NCI-H1436 treated with DMSO at 0.1 percent for 48 hours (cell line): ENCODE measurements around the gene TBRG4.

Experiments used
- DNase-seq: peaks from one replicate; lab custom pipeline; 2025; lab: John Stamatoyannopoulos, UW

TBRG4 gene

DNA sequence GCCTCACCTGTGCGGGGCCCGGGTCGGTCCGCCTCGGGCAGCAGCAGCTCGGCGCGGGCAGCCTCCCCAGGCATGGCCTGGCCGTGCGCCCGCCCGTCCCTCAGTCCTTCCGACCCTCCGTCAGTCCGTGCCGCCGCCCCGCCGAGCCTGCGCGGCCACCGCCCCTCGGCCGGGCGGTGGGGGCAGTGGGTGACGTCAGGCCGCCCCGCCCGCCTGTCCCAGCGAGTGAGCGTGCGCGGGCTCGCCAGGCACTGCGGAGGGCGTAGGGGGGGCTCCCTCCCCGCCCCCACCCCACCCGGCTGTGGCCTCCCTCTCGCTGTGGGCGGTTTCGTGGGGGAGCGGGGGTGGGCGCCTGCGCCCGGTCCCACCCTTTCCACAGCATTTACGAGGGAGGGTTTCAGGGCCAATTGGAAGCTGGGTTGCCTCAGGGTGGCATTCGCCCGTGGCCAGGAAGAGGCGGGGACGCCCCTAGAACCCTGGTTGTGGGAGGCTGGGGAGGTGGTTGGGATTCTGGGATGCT is 22.6 kb downstream of the TBRG4 start, which contains the start of gene NACAD:
TSS of gene NACAD (minus strand) at position 149 of the 520 bp plus-strand sequence. CDS start at position 74, 75 bp downstream.
- DNase-seq = no peak

DNA sequence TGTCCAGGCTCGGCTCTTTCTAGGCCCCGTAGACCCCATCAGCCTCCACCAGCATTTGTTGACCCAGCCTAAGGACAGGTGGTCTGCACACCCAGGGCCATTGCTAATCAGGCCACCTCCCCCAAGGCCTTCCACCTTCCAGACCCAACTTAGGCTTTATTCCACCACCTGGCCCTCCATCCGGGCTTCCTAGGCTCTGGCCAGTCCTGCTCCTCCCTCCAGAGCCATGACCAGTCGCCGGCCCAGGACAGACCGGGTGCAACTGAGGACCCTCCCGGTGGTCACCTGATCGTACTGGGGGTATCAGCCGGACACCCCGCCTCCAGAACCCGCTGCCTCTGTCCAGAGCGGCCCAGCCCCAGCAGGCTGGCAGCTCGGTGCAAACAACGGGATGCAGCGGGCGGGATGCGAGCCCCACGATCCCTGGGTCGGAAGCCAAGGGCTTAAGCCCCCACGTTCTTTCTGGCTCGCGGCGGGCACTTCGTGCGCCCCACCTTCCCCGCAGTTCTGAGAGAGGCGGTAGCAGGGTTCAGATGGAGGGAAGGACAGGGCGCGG is 23.3 kb downstream of the TBRG4 start:
- DNase-seq = no peak

DNA sequence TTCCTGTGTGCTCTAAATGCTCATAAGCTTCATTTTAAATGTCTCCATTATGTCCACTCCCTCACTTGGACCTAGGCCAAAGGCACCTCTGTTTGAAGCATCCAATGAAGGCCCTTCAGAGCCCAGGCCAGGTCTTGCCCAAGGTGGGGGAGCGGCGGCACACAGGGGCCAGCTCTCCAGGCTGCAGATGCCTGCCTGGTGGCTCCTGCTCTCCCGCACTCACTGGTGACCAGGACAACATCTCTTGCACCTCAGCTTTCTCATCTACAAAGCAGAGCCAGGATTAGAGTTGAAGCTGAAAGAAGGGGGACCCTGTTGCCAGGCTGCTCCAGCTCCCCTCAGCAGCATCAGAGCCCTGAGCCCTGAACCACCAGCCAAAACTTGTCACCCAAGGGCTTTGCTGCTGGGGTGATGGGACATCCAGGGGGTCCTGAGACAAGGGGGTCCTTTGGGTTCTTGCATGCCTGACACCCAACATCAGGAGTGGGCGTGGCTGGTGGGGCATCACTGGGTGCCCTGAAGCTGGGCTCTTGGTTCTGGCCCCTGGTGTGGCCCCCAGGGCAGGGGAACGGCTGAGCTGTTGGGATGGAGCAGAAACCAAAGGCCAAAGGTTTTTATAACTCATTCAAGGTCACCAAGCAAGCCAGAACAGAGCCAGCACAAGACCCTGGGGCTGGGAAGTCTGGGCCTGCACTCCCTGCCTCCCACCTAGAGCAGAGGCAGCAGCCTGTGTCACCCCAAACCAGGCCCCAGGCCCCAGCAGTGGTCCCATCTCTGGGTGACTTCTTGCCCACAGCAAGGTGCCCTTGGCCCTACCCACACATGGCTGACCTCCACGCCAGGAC is 24.0 kb downstream of the TBRG4 start:
- DNase-seq = no peak

DNA sequence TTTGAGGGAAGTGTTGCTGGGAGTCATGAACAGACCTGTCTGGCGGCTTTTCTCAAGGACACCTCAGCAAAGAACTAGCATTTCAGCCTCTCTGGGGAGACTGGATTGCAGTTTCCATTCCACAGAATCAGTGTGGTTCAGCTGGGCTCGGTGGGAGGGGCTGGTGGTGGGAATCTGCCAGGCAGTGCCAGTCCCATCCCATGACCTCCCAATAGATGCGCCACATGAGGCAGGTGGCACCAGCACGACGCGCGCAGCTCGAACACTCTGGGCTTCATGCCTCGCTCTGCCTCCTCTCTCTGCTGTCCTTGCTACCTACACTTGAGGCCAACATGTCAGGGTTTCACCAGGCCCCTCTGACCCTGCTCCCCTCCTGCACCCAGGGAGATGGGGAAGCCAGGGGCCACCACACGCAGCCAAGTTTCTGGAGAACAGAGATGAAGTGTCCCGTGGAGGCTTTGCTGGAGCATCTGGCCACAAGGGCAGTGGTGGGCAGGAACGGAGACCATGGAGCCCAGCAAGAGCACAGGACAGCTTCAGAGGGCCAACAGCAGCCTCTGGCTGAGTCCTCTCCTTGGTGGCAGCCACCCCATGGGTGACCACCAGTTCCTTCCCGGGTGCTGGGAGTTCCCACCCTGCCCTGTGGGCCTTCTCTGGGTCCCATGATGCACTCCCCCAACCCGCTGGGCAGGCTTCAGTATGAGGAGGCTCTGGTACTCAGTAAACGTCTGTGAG is 25.0 kb downstream of the TBRG4 start:
- no peak for DNase-seq

DNA sequence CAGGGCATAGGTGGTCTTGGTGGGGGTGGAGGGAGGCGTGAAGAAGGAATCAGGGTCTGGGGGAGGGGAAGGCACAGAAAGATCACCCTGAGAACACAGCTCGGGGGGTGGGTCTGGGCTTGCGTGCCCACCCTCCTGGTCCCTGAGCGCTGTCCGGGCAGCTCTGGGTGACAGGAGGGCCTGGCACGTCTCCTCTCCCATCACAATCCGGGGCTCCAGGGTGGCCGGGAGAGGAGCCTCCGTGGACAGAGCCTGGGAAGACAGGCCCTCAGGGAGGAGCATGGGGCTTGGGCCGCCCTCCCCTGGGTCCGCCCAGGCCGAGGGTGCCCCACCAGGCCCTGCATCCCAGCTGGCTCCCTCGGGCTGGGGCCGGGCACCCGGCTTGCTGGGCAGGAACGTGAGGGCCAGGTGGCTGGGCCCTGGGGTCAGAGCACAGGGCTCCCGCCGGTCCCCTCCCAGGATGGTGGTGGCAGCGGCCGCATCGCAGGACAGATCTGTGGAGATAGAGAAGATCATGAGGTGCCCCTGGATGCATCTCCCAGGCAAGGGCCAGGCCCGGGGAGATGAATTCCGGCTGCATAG is 25.8 kb downstream of the TBRG4 start:
- DNase-seq = no peak

DNA sequence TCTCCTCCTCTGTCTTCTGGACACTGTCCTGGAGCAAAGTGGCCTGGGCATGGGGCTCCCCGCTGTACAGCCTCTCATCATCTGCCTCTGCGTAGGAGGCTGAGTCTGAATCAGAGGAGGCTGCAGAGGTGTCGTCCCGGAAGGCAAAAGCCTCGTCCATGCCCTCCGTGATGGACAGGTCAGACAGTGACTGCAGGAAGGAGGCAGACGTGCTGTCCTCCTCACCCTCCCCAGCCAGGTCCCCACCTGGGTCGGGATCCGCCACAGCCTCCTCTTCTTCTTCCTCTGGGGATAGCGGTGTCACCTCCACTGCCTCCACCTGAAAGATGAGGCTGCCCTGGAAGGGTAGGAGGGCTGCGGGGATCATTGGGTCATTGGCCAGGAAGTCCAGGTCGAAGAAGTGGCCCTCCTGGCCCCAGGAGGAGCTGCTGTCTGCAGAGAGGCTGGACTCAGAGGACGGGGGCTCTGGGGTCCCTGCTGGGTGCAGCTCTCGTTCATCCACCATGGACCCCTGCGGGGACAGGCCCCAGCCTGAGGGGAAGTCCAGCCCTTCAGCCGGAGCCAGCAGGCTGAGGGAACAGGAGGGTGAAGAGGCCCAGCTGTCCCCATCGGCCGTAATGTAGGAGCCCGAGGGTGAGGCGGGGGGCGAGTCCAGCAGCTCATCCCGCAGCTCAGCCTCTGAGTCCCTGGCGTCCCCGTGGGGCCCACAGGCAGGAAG is 26.4 kb downstream of the TBRG4 start:
- DNase-seq = no peak

DNA sequence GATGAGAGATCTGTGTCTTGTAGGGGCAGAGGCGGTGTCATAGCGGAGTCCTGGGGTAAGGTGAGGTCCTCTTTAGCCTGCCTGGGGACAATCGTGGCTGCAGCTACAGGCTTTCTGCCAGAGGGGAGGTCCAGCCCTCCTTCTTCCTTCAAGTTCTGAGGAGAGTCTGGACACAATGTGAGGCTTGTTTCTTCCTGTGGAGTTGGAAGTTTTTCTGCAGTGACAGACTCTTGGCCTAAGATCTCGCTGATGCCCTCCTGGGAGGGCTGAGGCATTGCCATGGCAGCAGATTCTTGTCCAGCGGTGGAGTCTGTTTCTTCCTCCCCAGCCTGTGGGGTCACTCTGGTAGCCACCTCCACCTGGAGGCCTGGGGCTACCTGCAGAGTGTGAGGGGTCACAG is 27.2 kb downstream of the TBRG4 start:
- no peak for DNase-seq

DNA sequence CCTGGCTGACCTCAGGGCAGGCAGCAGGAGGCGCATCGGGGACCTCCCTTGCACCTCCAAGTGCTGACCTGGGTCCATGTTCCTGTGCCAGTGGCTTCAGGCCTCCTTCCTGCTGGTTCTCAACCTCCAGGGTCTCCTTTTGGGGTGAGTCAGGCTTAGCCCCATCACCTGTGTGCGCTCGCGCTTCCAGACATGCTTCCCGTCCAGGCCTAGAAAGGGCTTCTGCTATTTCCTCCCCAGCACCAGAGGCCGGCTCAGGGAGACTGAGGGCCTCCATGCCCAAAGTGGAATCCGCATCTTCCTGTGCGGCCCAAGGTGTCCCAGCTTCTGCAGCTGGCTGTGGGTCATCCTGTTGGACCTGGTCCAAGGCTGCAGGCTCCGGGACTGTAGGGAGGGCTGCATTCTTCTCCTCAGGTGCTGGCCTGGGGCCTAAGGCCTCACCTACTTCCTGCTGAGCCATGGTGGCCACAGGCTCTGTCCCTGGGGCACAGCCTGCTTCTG is 28.6 kb downstream of the TBRG4 start:
- no peak for DNase-seq

DNA sequence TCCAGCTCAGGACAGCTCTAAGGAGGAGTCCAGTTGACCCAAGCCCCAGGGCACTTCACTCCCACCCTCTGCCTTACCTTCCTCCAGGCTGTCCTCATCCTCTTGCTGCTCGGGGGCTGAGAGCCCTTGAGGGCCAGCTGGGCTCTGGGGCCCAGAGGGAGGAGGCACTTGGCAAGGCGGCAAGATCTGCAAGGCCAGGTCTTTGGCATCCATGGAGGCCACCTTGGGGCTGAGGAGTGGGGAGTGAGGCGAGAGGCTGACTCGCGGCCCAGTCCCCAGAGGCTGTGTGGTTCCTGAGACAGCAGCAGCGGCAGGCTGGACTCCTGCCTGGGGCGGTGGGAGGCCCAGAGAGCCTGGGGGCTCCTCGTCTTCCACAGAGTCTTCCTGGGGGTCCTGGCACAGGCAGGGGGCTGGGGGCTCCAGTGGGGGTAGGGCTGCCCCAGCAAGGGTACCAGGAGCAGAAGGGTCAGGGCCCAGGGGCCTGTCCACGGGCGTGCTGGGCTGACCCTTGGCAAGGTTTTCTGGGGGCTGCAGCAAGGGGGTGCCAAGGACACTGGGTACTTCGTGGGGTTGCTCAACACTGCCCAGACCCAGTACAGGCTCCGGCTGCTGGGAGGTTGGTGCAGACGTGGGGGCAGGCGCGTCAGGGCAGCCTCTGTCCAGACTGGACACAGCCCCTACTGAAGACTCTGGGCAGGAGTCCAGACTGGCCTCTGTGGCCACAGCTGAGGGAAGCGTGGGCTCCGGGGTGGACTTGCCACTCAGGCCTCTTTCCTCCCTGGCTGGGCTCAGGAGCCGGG is 29.3 kb downstream of the TBRG4 start:
- DNase-seq = no peak

DNA sequence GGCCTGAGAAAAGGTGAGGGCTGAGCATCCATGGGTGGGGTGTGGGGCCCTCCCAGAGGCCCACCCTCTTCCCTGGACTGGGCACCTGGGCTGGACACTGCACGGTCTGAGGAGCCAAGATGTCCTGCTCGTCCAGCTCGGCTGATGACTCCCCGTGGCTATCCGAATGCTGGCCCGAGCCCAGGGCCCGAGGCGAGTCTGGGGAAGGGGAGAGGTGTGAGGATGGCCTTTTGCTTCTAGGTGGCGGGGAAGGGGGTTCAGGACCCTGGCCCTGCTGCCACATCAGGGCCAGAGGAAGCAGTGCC is 29.9 kb downstream of the TBRG4 start:
- no peak for DNase-seq

DNA sequence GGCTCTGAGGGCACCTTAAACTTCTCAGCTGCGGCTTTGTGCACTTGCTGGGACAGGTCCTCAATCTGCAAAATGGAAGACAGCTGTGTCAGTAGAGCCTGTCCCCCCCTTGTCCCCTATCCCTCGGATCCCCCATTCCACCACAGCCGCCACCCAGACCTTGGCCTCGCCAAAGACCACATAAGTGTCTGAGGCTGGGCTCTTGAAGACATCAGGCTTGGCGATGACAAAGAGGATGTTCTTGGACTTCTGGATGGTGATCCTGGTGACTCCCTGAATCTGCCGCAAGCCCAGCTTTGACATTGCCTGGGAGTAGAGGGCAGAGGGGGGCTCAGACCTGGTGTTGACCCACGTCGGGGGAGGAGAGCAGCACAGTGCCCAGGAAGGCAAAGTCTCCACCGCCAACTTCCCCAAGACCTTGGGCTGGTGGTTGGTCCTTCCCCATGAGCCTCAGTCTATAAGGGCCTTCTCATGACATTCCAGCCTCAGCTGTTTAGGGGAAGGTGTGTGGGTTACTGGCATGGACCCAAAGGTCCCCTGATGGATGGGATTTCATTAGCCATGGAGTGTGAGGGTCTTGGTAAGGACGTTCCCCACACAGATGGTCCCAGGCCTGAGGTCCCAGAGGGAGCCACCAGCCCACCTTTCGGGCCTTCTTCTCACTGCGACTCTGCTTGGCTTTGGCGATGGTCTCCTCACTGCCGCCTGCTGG is 30.4 kb downstream of the TBRG4 start:
- DNase-seq = no peak

DNA sequence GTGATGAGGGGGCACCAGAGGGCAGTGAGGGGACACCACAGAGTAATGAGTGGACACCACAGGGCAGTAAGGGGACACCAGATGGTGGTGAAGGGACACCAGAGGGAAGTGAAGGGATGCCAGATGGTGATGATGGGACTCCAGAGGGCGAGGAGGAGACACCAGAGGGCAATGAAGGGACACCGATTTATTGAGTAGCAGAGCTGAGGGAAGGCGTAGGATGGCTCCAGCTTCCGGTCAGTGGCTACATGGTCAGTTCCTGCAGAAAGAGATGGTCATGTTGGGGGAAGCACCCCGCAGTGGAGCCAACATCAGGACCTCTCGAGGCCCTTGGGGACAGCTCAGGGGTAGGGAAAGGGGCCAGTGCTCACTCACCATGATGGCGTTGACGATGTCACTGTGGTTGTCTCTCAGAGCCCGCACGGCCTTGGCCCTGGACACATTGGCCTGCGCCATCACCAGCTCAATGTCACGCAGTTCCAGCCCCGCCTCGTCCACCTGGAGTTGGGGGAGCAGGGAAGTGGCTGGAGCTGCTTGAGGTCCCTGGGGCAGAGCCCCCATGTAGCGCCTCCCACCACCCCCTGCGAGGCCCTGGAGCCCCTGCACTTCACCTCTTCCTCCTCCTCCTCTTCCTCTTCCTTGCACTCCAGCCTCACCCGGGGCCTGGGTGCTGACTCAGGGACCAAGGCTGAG is 31.1 kb downstream of the TBRG4 start:
- DNase-seq = no peak

DNA sequence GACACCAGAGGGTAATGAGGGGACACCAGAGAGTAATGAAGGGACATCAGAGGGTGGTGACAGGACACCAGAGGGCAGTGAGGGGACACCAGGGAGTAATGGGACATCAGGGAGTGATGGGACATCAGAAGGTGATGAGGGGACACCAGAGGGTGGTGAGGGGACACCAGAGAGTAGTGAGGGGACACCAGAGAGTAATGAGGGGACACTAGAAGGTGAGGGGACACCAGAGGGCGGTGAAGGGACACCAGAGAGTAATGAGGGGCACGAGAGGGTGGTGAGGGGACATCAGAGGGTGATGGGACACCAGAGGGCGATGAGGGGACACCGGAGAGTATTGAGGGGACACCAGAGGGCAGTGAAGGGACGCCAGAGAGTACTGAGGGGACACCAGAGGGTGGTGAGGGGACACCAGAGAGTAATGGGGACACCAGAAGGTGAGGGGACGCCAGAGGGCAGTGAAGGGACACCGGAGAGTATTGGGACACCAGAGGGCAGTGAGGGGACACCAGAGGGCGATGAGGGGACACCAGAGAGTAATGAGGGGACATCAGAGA is 33.3 kb downstream of the TBRG4 start:
- DNase-seq = no peak

DNA sequence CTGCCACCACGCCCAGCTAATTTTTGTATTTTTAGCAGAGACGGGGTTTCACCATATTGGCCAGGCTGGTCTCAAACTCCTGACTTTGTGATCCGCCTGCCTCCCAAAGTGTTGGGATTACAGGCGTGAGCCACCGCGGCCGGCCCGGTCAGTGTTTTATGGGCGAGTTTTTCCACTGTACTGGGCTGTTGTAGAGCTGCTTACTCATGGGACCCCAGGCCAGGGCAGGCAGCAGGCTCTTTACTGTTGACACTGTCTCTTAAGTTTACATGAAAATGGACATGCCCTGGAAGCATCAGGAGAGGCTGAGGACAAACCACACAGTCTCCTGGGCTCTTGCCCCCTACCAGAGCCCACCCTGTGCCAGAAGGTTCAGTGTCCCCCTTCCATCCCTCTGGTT is 33.9 kb downstream of the TBRG4 start:
- DNase-seq = no peak

DNA sequence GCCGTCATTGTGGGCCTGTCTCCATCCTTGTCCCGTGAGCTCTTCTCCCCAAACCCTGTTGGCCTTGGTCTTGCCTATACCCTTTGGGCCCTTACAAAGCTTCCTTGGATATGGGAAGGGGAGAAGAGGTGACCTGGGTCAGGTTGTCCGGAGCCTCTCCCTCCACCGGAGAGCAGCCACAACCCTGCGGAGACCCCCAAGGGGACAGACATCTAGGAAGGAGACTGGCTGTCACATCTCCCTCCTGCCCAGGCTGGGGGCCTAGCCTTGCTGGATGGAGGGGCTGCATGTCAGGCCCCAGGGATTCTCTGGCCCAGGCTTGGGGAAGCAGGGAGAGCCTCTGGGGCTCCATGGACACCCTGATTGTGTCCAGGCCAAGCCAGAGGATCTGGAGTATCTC is 34.6 kb downstream of the TBRG4 start:
- DNase-seq = no peak

DNA sequence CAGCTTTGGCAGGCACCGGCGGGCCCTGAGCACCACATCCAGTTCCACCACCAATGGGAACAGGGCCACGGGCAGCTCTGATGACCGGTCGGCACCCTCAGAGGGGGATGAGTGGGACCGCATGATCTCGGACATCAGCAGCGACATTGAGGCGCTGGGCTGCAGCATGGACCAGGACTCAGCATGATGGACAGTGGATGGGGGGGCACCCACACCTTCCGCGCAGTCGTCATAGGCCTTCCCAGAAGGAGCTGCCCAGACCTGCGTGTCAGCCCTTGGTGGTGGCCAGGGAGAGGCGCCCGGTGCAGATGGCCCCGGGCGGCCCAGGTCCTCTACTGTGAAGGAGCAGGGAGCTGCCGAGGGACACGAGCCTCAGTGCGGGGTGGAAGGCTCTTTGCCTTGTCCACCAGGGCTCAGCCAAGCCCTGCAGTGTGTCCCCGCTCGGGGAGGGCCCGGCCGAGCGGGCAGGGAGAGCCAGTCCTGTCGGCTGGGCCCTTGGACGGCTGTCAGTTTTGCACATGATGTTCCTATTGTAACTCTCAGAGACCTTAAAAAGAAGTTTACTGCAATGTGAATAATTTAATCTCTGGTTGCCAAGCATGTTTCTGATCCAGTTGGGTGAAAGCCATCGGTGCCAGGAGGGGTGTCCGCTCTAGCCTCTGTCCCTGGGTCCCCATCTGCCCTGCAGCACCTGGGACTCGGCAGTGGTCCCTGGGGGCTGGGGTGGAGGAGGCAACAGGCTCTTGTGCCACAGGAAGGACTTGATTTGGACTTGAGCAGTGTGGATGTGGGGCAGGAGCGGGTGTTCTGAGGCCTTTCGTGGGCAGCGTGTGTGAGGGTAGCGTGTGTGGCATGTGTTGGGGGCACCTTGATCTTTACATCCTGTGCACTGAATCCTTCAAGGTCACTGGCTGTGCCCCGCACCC is 35.4 kb downstream of the TBRG4 start:
- DNase-seq = no peak

DNA sequence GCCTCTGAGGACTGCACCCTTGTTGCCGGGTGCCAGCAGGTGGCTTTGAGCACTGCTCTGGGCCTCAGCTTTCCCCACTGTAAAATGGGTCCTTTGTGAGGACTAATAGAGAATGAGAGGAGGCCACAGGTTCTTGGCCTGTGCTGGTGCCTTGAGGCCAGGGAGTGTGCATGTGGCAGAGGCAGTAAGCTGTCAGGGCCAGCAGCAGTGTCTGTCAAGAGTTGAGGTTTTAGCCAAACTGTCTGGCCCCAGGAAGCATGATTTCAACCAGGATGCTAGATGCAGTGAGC is 36.2 kb downstream of the TBRG4 start:
- DNase-seq = no peak

DNA sequence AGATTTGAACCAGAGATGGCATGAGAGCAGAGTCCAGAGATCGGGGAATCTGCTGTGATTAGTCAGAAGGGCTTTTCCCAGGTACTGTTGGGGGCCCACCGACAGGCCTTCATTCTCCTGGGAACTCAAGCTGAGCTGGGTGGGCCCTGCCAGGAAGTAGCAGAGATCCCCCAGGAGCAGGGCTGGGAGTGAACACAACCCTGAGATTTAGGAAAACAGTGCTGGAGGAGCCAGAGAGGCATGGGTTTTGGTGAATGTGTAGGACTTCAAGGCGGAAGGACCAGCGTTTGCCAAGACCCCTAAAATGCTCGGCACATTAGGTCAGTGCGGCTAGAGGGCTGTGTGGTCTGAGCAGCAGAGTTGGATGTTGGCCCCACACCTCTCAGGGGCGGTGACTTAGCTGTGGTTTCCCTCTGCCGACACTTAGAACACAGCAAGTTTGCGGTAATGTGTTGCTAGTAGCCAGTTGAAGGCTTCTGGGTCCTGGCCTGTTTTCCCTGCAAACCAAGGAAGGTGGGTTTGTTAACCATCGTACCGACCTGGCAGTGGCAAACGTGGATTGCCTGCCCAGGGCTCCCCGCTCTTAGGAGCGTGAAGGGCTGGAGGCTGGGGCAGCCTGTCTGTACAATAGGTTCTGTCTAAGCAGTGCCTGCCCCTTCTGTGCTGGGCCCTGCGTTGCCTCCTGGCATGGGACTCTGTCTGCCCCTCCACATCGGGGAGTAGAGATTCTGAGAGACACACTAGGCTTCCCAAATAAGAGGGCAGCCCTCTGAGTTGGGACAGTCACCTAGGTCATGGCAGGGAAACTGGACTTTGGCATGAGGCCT is 36.8 kb downstream of the TBRG4 start:
- DNase-seq = no peak
